KMS-11 (cell line): ENCODE measurements around the gene SFT2D3.

Experiments
- H2AFZ ChIP-seq: fragments of 200-600 bp; sonication (generic); 2 replicates; pipeline ENCODE4 v1.6.1; 2016; ENCODE audit warnings: antibody characterized with exemption, mixed run types, low read depth
- H3K27ac ChIP-seq: fragments of 200-600 bp; sonication (generic); 2 replicates; pipeline ENCODE4 v1.6.1; 2016; ENCODE audit warnings: mild to moderate bottlenecking, mixed run types
- H3K27me3 ChIP-seq: fragments of 200-600 bp; sonication (generic); 2 replicates; pipeline ENCODE4 v1.6.1; 2017; ENCODE audit warnings: mild to moderate bottlenecking, low read depth, mixed run types, moderate library complexity; ENCODE audit not compliant: insufficient read depth
- H3K36me3 ChIP-seq: fragments of 200-600 bp; sonication (generic); 2 replicates; pipeline ENCODE4 v1.6.1; 2017; ENCODE audit warnings: mild to moderate bottlenecking, mixed run types; ENCODE audit not compliant: insufficient read depth
- H3K4me1 ChIP-seq: fragments of 200-600 bp; sonication (generic); 2 replicates; pipeline ENCODE4 v1.6.1; 2016; ENCODE audit warnings: mild to moderate bottlenecking, low read depth, mixed run types; ENCODE audit not compliant: poor library complexity, severe bottlenecking
- H3K4me2 ChIP-seq: fragments of 200-600 bp; sonication (generic); 2 replicates; pipeline ENCODE4 v1.7.0; 2016; ENCODE audit warnings: mild to moderate bottlenecking, mixed run types
- H3K4me3 ChIP-seq: fragments of 200-600 bp; sonication (generic); IDR thresholded peaks from 2 replicates; pipeline ENCODE4 v1.6.1; 2017; ENCODE audit warnings: low read depth, low read length, mixed read lengths; ENCODE audit not compliant: insufficient read depth
- H3K79me2 ChIP-seq: fragments of 200-600 bp; sonication (generic); 2 replicates; pipeline ENCODE4 v1.6.1; 2016; ENCODE audit warnings: low read depth, mixed run types; ENCODE audit not compliant: insufficient read depth
- H3K9ac ChIP-seq: fragments of 200-600 bp; sonication (generic); 2 replicates; pipeline ENCODE4 v1.6.1; 2016; ENCODE audit warnings: mild to moderate bottlenecking, mixed run types
- H4K20me1 ChIP-seq: fragments of 200-600 bp; sonication (generic); 2 replicates; pipeline ENCODE4 v1.6.1; 2016; ENCODE audit warnings: mild to moderate bottlenecking, mixed run types; ENCODE audit not compliant: insufficient read depth
- TF ChIP-seq, protein P1 (sequence below): fragments of 200-600 bp; sonication (generic); conservative IDR thresholded peaks from 2 replicates; pipeline ENCODE4 v1.6.1; 2017; ENCODE audit warnings: low read depth, mild to moderate bottlenecking, antibody characterized with exemption, low read length, moderate library complexity, mixed read lengths

SFT2D3 gene

DNA sequence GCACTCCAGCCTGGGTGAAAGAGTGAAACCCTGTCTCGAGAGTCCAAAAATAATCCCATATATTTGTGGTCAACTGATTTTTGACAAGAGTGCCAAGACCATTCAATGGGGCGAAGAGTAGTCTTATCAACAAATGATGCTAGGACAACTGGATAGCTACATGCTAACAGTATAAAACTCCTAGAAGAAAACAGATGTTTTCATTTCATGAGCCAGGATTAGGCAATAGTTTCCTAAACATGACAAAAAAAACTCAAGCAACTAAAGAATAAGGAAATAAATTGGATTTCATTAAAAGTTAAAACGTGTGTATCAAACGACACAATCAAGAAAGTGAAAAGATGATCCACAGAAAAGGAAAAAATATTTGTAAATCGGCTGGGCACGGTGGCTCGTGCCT, 32.2 kb upstream of the SFT2D3 start:
- Histone ChIP-seq H3K9ac (no peak overlapping the region), H3K4me3 (no peak overlapping the region), H2AFZ (no peak overlapping the region), H4K20me1 (no peaks in the 10 kb centered on the region), H3K4me2 (no peak overlapping the region), H3K36me3 (no peaks in the 10 kb centered on the region), H3K27me3 (no peaks in the 10 kb centered on the region), H3K27ac (no peak overlapping the region), H3K4me1 (no peaks in the 10 kb centered on the region), H3K79me2 (no peaks in the 10 kb centered on the region)
- TF ChIP-seq, protein P1, sequence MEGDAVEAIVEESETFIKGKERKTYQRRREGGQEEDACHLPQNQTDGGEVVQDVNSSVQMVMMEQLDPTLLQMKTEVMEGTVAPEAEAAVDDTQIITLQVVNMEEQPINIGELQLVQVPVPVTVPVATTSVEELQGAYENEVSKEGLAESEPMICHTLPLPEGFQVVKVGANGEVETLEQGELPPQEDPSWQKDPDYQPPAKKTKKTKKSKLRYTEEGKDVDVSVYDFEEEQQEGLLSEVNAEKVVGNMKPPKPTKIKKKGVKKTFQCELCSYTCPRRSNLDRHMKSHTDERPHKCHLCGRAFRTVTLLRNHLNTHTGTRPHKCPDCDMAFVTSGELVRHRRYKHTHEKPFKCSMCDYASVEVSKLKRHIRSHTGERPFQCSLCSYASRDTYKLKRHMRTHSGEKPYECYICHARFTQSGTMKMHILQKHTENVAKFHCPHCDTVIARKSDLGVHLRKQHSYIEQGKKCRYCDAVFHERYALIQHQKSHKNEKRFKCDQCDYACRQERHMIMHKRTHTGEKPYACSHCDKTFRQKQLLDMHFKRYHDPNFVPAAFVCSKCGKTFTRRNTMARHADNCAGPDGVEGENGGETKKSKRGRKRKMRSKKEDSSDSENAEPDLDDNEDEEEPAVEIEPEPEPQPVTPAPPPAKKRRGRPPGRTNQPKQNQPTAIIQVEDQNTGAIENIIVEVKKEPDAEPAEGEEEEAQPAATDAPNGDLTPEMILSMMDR: no peak

DNA sequence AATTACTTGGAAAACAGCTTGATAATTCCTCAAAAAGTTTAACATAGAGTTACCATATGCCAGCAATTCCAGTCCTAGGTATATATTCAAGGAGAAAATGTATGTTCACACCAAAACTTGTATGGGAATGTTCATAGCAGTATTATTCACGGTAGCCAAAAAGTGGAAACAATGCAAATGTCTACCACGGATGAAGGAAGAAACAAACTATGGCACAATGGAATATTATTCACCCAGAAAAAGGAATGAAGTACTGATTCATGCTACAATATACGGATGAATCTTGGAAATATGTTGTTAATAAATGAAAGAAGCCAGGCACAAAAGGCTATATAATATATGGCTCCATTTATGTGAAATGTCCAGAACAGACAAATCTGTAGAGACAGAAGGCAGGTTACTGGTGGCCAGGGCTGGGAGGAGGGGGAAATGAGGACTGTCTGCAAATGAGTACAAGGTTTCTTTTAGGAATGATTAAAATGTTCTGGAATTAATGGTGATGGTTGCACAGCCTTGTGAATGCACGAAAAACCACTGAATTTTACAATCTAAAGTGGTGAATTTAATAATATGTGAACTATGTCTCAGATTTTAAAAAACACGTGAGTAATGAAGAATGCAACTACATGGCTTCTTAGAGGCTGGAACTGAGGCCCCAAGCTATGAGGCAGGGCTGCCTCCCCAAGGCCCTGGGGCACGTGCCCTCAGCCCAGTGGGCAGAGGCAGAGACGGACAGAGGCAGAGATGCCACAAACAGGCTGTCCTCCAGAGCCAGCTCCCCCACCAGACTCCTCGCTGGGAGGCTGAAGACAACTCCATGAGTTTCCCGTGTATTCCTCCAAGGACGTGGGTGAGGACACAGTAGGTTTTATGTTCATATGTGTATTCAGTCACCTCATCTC, 31.0 kb upstream of the SFT2D3 start:
- no peak overlapping the region for H3K4me2 ChIP-seq
- H3K4me3 ChIP-seq: no peak overlapping the region
- H3K36me3 ChIP-seq: no peaks in the 10 kb centered on the region
- no peaks in the 10 kb centered on the region for H3K4me1 ChIP-seq
- TF ChIP-seq, protein P1: no peak
- H3K9ac ChIP-seq: no peak overlapping the region
- no peak overlapping the region for H2AFZ ChIP-seq
- no peaks in the 10 kb centered on the region for H3K79me2 ChIP-seq
- H3K27ac ChIP-seq: no peak overlapping the region
- no peaks in the 10 kb centered on the region for H3K27me3 ChIP-seq
- no peaks in the 10 kb centered on the region for H4K20me1 ChIP-seq

DNA sequence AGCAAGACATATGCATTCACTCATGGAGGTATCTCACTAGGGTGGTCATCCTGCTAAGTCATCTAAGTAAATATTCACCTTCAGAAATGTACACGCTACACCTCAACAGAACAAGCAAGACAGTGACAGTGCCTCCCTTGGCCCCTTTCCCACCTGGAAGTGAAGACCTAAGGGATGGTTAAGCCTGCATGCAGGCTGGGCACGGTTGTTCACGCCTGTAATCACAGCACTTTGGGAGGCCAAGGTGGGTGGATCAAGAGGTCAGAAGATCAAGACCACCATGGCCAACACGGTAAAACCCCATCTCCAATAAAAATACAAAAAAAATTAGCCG, 30.4 kb upstream of the SFT2D3 start:
- H3K27ac ChIP-seq: no peak overlapping the region
- no peak overlapping the region for H3K4me2 ChIP-seq
- H4K20me1 ChIP-seq: no peaks in the 10 kb centered on the region
- H3K27me3 ChIP-seq: no peaks in the 10 kb centered on the region
- no peak overlapping the region for H3K9ac ChIP-seq
- H3K79me2 ChIP-seq: no peaks in the 10 kb centered on the region
- TF ChIP-seq, protein P1: no peak
- no peak overlapping the region for H2AFZ ChIP-seq
- no peaks in the 10 kb centered on the region for H3K36me3 ChIP-seq
- H3K4me3 ChIP-seq: no peak overlapping the region
- H3K4me1 ChIP-seq: no peaks in the 10 kb centered on the region

DNA sequence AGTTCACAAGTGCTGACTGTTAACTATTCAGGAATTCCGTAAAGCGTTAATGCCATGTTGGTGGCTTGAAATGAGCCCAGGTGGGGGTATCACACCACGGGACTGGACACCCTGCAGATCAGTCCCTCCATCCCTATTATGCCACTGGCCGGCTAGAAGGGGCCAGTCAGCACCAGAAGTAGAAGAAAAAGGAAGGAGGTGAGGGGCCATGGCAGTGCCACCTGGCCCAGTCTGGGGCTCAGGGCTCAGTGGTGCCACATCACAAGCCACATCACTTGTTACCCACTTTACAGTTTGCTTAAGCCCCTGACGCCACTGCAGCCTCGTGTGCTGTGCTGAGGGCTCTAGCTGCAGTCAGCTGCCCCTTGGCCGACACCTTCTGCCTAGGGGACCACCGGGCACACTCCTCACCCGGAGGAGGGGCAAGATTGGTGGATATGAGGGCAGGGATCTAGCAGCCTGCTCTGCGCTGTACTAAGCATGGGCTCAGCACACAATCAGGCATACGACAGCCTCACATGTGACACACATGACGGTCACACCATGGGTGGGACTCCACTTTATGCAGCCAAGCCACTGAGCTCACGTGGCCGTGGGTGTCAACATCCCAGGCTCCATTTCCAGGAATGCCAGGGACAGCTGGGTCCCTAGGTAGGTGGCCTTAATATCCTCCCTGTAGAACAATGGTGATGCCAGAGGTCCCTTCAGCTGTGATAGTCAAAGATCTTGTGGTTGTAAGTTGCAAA, 29.6 kb upstream of the SFT2D3 start:
- no peak overlapping the region for H3K9ac ChIP-seq
- H4K20me1 ChIP-seq: no peaks in the 10 kb centered on the region
- no peak overlapping the region for H3K27ac ChIP-seq
- no peak overlapping the region for H3K4me3 ChIP-seq
- H3K27me3 ChIP-seq: no peaks in the 10 kb centered on the region
- no peaks in the 10 kb centered on the region for H3K79me2 ChIP-seq
- no peaks in the 10 kb centered on the region for H3K4me1 ChIP-seq
- TF ChIP-seq, protein P1: no peak
- H3K4me2 ChIP-seq: no peak overlapping the region
- no peaks in the 10 kb centered on the region for H3K36me3 ChIP-seq
- no peak overlapping the region for H2AFZ ChIP-seq
